Cerebellar nuclear complex (tissue), 1 donor: ENCODE results near the gene ARHGAP20.
"Not testable (repeated sequence)": the region's sequence is repeated elsewhere in the genome, so short reads cannot be mapped to it uniquely, and the experiment has no call there.

Source experiments
- DNase-seq, 2 experiments: peaks; one replicate each; lab custom pipeline; 2025; lab: John Stamatoyannopoulos, UW

The ARHGAP20 gene

DNA sequence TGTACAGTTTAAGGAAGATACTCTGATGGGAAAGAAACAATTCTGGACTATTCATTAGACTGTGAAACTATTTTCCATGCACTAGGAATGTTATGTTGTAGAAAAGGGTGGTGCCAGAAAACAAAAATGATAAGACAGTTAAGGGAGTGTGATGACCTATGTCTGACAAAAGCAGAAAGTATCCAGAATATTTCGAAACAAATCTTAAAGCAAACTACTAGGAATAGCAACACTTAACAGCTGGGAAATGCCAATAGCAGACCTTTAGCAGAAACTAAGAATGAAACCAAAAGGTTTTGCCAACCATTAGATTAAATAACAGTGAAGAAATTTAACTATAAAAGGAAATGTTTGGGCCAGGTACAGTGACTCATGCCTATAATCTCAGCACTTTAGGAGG is 3.3 kb upstream of the ARHGAP20 start:
- no peak for DNase-seq

DNA sequence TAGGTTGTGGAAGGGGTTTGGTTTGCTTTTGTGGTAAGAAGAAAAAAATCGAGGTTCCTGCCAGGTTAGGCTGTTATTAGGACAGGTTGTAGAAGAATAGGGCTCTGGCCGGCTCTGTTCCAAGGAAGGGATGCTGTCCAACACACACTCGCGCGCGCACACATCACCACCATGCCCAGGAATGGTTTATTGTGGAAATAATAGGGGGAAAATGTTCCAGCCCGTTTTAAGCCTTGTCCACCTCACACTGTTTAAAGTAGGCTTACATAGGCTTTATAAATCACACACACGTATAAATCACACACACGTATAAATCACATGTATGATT is 1.2 kb upstream of the ARHGAP20 start:
- DNase-seq: no peak

DNA sequence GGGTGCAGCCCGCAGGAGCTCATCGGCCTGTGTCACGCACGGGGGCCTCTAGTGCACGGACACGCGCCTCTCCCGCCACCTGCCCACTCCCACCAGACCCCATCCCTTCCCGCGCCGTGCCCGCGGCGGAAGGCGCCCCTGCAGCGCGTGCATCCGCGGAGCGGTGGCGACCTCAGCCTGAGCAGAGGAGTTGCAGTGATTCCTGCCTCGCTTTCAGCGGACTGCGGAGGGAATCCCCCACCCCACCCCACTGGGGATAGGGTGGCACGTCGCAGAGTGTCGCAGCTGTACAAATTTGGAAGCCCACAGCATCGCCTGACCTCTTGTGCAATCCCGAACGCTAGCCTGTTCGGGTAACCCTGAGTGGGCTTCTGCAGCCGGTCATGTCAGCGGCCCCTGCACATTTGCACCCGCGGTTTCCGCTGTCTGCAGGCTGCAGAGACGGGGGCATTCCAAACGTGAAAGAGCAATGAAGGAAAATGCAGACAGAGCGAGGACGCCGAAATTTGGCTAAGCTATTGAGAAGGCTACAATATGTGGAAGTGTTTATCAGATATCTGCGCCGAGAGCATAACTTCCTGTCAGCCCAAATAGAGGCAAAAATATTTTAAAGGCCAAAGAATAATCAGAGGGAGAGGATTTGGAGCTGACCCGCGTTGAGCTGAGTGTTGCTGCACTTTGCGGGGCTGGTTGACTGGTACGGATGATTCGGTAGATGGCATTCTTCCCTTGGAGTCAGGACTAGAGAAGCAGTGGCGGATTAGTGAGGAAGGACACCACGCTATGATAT is 617 bp upstream of the ARHGAP20 start:
- peak in 1 of 2 experiments; percentile 62 for DNase-seq

DNA sequence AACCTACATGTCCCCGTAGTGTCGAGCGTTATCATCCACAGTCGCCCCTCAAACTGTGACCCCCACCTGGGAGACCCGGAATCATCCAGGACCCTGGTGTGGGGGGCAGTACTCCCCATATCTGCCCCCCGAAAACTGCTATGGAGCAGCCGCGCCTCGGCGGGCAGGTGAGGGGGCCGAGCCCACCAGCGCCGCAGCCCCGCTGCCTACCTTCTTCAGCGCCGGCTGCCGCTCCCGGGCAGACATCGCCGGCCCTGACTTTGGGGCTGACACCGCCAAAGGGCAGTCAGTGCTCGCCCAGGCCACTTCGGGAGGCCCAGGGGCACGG is 825 bp downstream of the ARHGAP20 start:
- DNase-seq: no peak

DNA sequence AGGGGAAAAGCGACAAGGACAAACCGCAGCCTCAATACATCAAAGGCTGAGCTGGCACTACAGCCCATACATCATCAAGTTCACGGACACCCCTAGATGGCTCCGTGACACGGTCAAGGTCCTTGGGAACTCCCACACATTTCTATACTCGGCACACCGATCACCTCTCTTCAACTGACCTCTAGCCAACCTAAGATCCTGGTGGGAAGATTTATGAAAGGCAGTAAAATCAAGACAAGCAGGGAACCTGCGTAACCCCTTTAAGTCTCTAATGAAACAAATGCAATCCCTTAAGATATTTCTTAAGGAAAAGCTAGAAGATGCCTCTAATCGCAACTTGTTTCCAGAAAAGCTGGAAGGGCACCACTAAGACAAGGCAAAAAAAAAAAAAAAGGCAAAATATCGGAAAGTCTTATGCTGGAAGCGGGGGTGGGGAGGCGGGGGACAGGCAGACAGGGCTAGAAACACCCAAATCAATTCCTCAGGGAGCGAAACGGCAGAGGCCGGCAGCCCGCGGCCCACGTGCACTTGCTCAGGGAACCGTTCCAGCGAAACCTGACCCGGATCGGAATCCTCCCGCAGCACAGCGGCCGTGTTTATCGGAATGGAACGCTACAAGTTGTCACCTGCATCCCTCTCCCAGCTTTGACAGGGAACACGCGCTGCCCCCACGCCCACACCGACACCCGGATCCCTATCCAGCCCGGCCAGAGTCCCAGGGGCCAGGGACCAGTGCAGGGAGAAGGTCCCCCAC is 1.4 kb downstream of the ARHGAP20 start:
- no peak for DNase-seq

DNA sequence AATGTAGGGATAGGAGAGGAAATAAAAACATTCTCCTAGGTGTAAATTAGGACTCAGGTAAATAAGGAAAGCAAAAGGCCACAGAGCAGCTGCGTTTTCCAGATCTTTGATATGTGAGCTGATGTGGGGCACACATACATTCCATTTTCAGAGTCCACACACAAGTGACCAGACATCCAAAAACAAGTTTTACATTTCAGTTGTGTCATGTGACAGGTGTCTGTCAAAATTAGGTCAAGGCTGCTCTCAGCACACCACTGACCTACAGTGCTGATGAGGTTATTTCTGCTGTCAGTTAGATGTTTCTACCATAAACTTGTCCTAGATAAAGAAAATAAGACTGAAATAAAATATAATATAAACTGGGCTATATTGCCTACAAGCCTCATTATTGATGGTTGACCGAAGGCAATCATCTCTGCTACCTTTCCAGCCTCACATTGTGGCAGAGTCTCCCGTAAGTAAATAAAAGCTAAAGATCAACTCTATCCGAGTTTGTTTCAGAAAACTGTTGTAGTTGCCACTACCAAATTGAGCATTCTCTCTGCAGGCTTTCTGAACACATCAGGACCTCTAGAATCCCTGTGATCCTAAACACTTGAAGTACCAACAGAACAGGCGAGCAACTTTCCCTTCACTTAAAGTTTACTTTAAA is 7.9 kb downstream of the ARHGAP20 start:
- no peak for DNase-seq

DNA sequence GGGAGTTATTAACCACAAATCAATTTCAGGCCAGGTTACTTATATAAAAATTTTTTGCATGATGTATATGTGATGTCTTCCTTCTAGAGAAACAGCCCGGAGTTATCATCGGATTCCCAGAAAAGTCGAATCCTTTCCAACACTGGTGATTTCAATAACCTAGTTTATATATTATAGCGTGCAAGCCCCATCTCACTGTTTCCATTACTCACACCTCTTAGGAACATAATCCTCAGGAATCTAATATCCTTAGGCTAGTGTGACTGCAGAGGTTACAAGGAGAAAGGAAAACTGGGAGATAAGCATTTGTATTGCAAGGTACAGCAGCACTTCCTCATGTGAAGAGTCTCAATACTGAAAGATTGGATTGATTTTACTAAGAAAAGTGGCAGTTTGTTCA is 20.3 kb downstream of the ARHGAP20 start:
- DNase-seq: no peak

DNA sequence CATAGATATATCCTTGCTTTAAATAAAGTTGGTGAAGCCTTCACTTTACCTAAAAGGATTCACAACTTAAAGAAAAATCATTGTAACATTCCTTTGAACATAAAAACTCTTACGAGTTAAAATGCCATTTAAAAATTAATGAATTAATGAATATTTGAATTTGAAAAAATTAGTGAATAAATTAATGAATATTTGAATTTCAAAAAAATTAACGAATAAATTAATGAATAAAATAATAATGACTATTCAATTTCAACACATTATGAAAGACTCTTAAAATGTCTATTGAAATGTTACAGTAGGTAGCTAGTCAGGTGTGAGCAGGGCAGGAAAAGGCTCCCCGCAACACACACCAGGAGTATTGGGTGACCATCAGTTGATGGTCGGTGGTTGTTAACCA is 22.9 kb downstream of the ARHGAP20 start:
- no peak for DNase-seq

DNA sequence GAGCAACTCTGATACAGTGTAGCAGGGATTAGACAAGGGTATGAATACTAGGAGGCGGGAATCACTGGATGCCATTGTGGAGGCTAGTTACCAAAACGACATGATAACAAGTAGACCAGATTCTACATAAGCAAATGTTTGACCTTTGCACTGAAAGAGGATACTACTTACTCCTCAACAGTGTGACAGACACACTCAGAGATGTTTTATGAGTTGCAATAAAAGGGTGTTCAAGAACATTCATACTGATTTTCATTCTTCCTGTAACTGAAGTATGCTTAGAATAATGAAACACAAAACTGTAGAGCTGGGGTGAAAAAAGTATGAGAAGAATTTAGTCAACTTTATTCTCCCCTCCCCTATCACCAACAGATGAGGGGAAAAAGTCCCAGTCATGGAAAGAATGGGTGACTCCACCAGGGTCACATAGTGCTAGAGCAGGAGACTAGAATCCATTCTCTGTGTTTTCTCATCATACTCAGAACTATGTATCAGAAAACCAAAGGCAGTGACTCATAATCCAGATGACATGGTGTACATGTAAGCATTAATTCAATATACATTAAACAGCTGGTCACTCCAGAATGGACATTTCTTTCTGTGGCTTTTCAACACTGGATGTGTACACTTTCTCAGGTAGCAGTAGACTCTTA is 32.8 kb downstream of the ARHGAP20 start:
- DNase-seq: no peak

DNA sequence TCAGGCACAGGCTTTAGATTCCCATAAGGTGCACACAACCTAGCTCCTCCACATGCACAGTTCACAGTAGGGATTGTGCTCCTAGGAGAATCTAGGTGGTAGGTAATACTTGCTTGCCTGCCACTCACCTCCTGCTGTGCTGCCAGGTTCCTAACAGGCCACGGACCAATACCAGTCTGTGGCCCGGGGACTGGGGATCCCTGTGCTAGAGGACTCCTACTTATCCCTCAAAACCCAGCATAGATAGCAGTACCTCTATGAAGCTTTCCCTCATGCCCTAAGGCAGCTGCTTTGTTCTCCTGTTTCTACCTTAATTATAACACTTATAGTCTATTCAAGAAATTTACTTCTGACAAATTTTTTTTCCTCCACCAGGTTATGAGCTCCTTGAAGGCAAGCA is 36.7 kb downstream of the ARHGAP20 start:
- DNase-seq: no peak

DNA sequence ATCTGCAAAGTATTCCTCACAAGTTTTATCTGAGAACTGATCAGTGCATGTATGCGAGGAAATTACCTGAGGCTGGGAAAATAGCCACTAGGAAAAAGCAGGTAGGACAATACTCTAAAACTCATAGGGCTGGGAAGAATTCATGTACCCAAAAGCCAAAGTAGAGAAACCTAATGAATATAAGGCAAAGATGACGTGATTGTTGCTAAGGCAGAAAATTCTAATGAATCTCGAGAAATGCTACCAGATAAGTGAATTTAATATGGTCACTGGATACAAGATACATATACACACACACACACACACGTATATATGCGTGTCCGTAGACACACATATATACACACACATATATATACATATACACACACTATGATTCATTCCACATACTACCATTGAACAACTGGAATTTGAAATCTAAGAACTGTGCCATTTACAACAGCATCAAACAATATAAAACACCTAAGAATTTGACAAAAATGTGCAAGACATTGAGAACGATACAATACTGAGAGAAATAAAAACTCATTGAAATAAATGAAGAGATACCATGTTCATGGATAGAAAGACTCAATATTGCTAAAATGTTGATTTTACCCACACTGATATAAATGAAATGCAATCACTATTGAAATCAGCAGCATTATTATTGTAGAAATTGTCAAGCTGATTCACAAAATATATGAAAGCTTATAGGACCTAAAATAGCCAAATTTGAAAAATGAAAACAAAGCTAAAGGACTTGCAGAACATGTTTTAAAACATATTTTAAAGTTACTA is 46.4 kb downstream of the ARHGAP20 start:
- DNase-seq: no peak

DNA sequence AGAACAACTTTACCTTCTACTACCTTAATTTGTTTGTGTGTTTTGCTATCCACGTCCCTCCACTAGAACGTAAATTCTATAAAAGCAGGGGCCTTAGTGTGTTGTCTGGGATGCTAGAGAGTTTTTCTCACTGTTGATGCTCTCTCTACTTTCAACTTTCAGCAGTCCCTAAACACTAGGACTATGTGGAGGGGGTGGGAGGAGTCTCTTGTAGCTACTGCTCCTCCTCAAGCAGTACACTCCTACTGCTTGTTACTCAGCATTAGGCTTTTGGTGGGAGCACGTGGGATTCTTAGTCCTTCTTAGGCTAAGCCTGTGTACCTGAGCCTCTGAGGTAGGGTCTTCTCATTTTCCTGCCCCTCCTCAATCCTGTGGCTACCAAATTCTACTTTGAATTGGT is 56.3 kb downstream of the ARHGAP20 start:
- DNase-seq: no peak

DNA sequence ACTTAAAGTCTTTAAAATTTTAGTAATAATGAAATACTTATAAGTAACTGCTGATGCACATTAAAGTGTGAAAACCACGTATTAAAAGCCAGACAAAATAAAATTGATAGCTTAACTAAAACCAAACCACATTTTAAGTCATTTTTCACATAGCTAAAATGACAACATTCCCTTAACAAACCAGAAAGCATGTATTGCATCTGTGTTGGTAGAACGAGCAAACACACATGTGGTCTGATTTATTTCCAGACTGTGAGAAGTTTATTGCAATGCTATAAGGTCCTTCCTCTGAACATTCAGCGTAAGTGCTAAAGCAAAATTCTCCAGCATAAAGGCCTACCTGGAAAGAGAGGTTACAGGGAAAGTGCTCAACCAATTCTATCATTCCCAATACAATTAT is 57.8 kb downstream of the ARHGAP20 start:
- DNase-seq: no peak

DNA sequence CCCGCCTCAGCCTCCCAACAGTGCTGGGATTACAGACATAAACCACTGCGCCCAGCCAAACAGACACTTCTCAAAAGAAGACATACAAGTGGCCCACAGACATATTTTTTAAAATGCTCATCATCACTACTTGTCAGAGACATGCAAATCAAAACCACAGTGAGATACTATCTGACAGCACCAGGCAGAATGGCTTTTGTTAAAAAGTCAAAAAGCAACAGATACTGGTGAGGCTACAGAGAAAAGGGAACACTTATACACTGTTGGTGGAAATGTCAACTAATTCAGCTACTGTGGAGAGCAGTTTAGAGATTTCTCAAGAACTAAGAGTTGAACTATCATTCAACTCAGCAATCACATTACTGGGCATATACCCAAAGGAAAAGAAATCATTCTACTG is 67.0 kb downstream of the ARHGAP20 start:
- DNase-seq: no peak

DNA sequence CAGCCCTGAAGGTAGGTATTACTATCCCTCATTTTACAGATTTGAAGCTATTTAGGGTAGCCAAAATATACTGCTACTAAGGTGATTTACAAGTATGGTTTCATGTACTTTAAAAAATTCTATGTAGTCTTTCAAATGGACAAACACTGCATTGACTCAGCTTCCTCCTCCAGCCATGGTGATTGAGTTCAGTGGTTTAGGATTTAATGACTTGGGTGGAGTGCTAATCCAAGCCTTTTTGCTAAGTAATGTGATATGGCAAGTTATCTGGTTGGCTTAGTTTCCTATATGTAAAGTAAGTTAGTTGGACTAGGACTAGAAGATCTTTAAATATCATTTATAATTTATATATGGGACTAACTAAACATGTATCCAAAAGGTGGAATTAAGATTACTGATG is 77.9 kb downstream of the ARHGAP20 start:
- no peak for DNase-seq

DNA sequence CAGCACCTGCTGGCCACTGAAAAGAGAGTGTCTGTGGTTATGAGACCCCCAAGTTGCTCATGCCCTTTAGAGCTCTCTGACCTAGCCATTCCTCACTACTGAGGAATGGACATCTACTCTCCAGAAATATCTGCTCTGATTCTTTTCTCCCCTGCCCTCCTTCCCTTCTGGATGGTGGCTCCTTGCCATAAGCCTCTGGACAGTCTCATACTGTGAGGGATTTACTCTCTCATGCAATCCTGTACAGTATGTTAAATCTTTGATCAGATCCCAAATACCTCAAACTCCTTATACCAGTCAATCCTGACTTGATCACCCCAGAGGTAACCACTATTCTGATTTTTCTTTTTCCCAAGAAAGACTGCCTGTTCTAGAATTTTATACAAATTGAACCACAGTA is 80.7 kb downstream of the ARHGAP20 start:
- DNase-seq: no peak

DNA sequence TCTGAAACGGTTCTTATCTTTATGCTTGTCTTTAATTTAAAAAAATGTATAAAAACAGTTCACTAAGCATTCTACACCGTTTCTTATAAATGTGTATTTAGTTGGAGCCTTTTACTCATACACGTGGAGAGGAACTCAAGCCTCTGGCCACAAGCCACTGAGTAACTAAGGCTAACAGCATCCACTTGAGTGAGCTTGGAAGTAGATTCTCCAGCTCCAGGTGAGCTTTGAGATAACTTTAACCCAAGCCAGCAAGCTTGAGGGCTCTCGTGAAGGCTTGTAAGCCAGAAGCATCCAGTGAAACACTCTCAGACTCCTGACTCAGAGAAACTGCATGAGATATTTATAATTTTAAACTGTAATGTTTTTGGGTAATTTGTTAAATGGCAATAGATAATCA is 82.6 kb downstream of the ARHGAP20 start:
- DNase-seq: no peak

DNA sequence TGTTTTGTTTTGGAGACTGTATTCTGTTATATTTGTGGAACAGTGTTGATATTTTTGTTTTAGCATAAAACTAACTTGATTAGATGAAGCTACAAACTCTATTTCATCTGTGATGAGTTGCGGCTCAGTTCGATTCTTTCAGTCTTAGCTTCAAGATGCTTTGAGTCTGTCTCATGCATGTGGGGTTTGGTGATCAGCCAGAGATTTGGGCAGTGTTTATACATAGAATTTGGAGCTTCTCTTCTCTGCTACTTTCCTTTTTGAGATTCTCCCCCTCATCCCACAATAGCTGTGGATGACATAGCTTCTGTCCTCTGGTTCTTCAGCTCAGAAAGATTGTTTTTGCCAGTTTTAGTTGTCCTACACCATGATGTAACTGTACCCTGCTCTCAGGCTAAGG is 90.4 kb downstream of the ARHGAP20 start:
- no peak for DNase-seq

DNA sequence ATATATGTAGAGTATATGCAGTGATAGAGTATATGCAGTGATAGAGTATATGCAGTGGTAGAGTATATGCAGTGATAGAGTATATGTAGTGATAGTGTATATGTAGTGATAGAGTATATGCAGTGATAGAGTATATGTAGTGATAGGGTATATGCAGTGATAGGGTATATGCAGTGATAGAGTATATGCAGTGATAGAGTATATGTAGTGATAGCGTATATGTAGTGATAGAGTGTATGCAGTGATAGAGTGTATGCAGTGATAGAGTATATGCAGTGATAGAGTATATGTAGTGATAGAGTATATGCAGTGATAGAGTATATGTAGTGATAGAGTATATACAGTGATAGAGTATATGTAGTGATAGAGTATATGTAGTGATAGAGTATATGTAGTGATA is 92.9 kb downstream of the ARHGAP20 start:
- not testable (repeated sequence) for DNase-seq

DNA sequence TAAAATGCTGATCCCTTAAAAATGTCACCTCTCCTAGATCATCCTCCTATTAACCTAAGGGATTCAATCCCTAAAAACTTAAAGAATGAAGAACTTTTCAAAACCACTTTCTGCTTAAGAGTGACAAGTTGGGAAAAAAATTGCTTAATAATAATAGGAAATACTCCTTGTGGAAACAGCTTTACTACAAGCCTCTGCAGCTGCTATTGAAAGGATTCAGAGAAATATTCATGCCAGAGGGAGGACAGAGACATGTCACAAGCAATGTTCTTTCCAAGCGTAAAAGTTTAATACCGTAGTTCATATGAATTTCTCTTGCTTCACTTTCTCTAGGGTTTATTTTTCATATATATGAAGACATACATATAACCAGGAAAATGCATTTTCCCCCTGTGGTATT is 98.2 kb downstream of the ARHGAP20 start:
- DNase-seq: no peak

DNA sequence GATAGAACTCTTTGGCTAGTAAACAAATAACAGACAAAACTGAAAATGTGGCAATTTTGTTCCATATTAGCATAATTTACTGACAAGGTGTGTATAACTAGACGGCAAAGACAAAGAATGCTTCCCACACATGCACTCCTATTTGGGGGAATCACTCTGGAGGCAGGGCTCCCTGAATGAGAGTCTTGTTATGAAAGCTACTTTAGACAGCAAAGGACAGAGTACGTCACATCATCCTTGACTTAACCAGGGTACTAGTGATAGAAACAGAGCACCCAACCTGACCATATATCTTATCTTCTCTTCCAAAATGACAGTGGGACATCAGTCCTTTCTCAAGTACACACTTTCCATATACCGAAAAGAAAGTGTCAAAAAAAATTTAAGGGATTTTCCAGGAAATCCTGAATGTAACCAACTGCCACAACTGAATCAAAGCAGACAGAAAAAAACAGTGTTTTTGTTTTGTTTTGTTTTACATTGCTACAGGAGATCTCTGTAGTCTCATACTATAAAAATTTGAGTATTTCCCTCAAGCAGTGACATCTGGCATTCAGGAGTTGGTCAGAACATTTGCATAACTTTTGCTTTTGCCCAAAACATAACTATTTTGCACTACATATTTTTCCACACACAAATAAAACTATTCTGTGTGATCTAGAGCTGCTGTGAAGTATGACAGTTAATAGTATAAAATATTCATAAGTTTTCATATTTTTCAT is 98.9 kb downstream of the ARHGAP20 start:
- DNase-seq: no peak
